ENCODE results near the gene SCUBE3. TPM values are rescaled to one million over a fixed set of nuclear protein-coding genes. Genes with fewer than 3 reads are reported as not detected.

The SCUBE3 gene
- total and polyA plus RNA-seq, 2 experiments from 2014 or later: 8.7 to 10.2 TPM

- no peak overlapping the region for H3K4me3 ChIP-seq
- H3K9me3 ChIP-seq (ENCODE audit: low read depth): no peaks in the 10 kb centered on the region
- H2AFZ ChIP-seq: no peak overlapping the region
- H4K20me1 ChIP-seq (ENCODE audit: insufficient read depth, poor library complexity, severe bottlenecking): no peaks in the 10 kb centered on the region
- H3K9me2 ChIP-seq (replicated peaks; ENCODE audit: insufficient read depth): no peaks in the 10 kb centered on the region
- no peaks in the 10 kb centered on the region for H3K79me2 ChIP-seq
- H3K27ac ChIP-seq: no peak overlapping the region
- DNase-seq (ENCODE audit: low spot score): no peak
- no peaks in the 10 kb centered on the region for H3K36me3 ChIP-seq (replicated peaks; ENCODE audit: insufficient read depth, low read depth)
- peaks cover 56% of the 10 kb centered on the region for H3K27me3 ChIP-seq
- no peak overlapping the region for H3K4me2 ChIP-seq
- WGBS (ENCODE audit: low lambda C conversion rate, missing lambda C conversion rate): 88% methylated on average over 2 of the region's 2 CpGs
- peaks cover 4% of the 10 kb centered on the region for H3K4me1 ChIP-seq (ENCODE audit: insufficient read depth)
- TF ChIP-seq EZH2 (IDR thresholded peaks at IDR 0.05; ENCODE audit: borderline replicate concordance) (no peak), CTCF (IDR thresholded peaks at IDR 0.05; ENCODE audit: poor library complexity) (no peak), EZH2phosphoT487 (IDR thresholded peaks at IDR 0.05; ENCODE audit: low read depth, severe bottlenecking, unreplicated experiment) (no peak)
Observed at GRCh38 chr6:35209622-35210247, 4.0 kb upstream of the SCUBE3 start.

- no peaks in the 10 kb centered on the region for H3K36me3 ChIP-seq (replicated peaks; ENCODE audit: insufficient read depth, low read depth)
- H2AFZ ChIP-seq: peak overlapping the region; percentile 56
- DNase-seq (ENCODE audit: low spot score): peak; percentile 41
- H3K4me3 ChIP-seq: peak overlapping the region; percentile 78
- no peak for TF ChIP-seq CTCF (IDR thresholded peaks at IDR 0.05; ENCODE audit: poor library complexity)
- no peak for TF ChIP-seq EZH2 (IDR thresholded peaks at IDR 0.05; ENCODE audit: borderline replicate concordance)
- TF ChIP-seq EZH2phosphoT487 (IDR thresholded peaks at IDR 0.05; ENCODE audit: low read depth, severe bottlenecking, unreplicated experiment): no peak
- peaks cover 12% of the 10 kb centered on the region for H3K79me2 ChIP-seq
- WGBS (ENCODE audit: low lambda C conversion rate, missing lambda C conversion rate): 7% methylated on average over 40 of the region's 51 CpGs
- peak overlapping the region; percentile 76 for H3K27ac ChIP-seq
- H4K20me1 ChIP-seq (ENCODE audit: insufficient read depth, poor library complexity, severe bottlenecking): no peaks in the 10 kb centered on the region
- peaks cover 33% of the 10 kb centered on the region for H3K4me1 ChIP-seq (ENCODE audit: insufficient read depth)
- no peaks in the 10 kb centered on the region for H3K9me3 ChIP-seq (ENCODE audit: low read depth)
- no peaks in the 10 kb centered on the region for H3K9me2 ChIP-seq (replicated peaks; ENCODE audit: insufficient read depth)
- H3K4me2 ChIP-seq: peak overlapping the region; percentile 95
- peaks cover 33% of the 10 kb centered on the region for H3K27me3 ChIP-seq
Observed at GRCh38 chr6:35213298-35213791, 411 bp upstream of the SCUBE3 start.

GRCh38 chr6:35214869-35215664, 1.3 kb downstream of the SCUBE3 start:
- 17% methylated on average over 18 of the region's 18 CpGs for WGBS (ENCODE audit: low lambda C conversion rate, missing lambda C conversion rate)
- TF ChIP-seq CTCF (IDR thresholded peaks at IDR 0.05; ENCODE audit: poor library complexity): no peak
- TF ChIP-seq EZH2 (IDR thresholded peaks at IDR 0.05; ENCODE audit: borderline replicate concordance): no peak
- TF ChIP-seq EZH2phosphoT487 (IDR thresholded peaks at IDR 0.05; ENCODE audit: low read depth, severe bottlenecking, unreplicated experiment): no peak
- Histone ChIP-seq H3K4me1 (ENCODE audit: insufficient read depth) (peaks cover 39% of the 10 kb centered on the region), H2AFZ (no peak overlapping the region), H3K79me2 (peaks cover 27% of the 10 kb centered on the region), H4K20me1 (ENCODE audit: insufficient read depth, poor library complexity, severe bottlenecking) (no peaks in the 10 kb centered on the region), H3K4me3 (peak overlapping the region; percentile 78), H3K36me3 (replicated peaks; ENCODE audit: insufficient read depth, low read depth) (no peaks in the 10 kb centered on the region), H3K9me3 (ENCODE audit: low read depth) (no peaks in the 10 kb centered on the region), H3K4me2 (peak overlapping the region; percentile 95), H3K27ac (peak overlapping the region; percentile 76), H3K9me2 (replicated peaks; ENCODE audit: insufficient read depth) (no peaks in the 10 kb centered on the region), H3K27me3 (peaks cover 27% of the 10 kb centered on the region)
- peak; percentile 15 for DNase-seq (ENCODE audit: low spot score)

All from hepatocyte (in vitro differentiated cells).